ENCODE measurements around the gene CBX1.
"Not testable (repeated sequence)": the region's sequence is repeated elsewhere in the genome, so short reads cannot be mapped to it uniquely, and the experiment has no call there.

CBX1 gene

DNA sequence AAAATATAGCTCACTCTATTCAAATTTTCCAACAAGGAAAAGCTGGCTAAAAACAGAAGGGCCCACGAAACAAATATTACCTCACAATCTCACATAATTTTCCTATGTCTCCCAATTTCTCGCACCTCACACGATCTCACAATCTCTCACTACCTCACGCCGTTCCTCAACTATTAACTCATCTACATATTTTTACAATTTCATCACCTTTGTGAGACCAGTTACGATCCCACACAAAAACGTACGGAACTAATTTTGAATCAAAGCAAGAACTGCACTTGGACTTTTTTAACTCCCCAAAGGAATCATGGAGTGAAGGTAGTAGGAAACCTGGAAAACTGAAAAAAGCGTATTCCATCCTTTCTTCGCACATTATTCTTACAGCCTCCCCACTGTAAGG lies 1.1 kb downstream of the CBX1 start:
- H3K4me1 ChIP-seq (ENCODE audit: insufficient read depth, low read length), result no peaks in the 10 kb centered on the region; the same call in 1 of the 2 replicates
- H3K27me3 ChIP-seq (ENCODE audit: insufficient read depth, low read length), result no peaks in the 10 kb centered on the region
- H3K4me3 ChIP-seq (ENCODE audit: low read length), result peak overlapping the region; percentile 78
- no peaks in the 10 kb centered on the region for H3K9me3 ChIP-seq (ENCODE audit: insufficient read depth, low read depth, low read length)
- H3K27ac ChIP-seq (ENCODE audit: low read length), result no peak overlapping the region
- peaks cover 12% of the 10 kb centered on the region; the same call in 1 of the 2 replicates for H3K36me3 ChIP-seq (ENCODE audit: insufficient read depth, low read depth, low read length)
- H3K9ac ChIP-seq (ENCODE audit: low read depth, low read length), result peak overlapping the region; percentile 92; the same call in 1 of the 2 replicates

DNA sequence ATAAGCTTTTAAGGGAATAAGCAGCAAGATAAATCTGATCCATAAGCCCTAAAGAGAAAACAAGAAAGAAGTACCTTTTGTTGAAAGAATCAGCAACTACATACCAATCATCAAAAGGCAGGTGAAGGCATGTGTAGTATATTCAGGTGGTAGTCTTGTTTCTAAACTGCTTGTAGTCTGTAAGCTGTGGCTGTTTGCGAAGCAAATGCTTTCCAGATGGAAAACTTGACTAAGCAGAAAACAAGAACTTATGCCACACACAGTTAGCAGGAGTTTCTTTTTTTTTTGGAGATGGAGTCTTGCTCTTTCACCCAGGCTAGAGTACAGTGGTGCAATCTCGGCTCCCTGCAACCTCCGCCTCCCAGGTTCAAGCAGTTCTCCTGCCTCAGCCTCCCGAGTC lies 5.7 kb downstream of the CBX1 start:
- no peak overlapping the region for H3K9ac ChIP-seq (ENCODE audit: low read depth, low read length)
- no peaks in the 10 kb centered on the region for H3K9me3 ChIP-seq (ENCODE audit: insufficient read depth, low read depth, low read length)
- H3K27me3 ChIP-seq (ENCODE audit: insufficient read depth, low read length), result no peaks in the 10 kb centered on the region
- no peak overlapping the region for H3K4me3 ChIP-seq (ENCODE audit: low read length)
- peaks cover 12% of the 10 kb centered on the region; the same call in 1 of the 2 replicates for H3K36me3 ChIP-seq (ENCODE audit: insufficient read depth, low read depth, low read length)
- H3K27ac ChIP-seq (ENCODE audit: low read length), result no peak overlapping the region
- no peaks in the 10 kb centered on the region; the same call in 1 of the 2 replicates for H3K4me1 ChIP-seq (ENCODE audit: insufficient read depth, low read length)

DNA sequence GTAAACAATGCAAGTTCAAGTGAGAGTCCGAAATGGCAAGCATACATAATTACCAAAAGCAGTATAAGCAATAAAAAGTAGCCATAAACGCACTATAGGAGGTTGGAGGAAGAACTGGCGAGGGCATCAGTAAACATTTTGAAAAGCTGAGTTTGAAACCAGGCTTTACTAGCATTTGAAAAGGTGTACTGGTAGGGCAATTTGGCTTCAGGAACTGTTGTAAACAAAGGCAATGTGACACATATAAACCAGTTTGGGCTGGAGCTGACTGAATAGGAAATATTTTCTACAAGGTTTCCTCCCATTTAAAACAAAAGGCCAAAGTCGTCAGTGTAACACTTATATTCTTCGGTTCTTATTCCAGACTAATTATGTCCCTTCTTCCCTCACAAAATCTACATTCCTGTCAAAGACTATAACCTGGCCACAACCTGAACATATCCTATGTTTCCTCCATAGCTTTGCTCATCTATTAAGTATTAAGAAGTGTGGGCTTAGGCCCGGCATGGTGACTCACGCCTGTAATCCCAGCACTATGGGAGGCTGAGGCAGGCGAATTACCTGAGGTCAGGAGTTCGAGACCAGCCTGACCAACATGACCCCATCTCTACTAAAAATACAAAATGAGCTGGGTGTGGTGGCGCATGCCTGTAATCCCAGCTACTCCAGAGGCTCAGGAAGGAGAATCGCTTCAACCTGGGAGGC lies 7.8 kb downstream of the CBX1 start:
- Histone ChIP-seq H3K9ac (ENCODE audit: low read depth, low read length) (no peak overlapping the region), H3K4me3 (ENCODE audit: low read length) (no peak overlapping the region), H3K27me3 (ENCODE audit: insufficient read depth, low read length) (no peaks in the 10 kb centered on the region), H3K36me3 (ENCODE audit: insufficient read depth, low read depth, low read length) (peaks cover 12% of the 10 kb centered on the region; the same call in 1 of the 2 replicates), H3K27ac (ENCODE audit: low read length) (no peak overlapping the region), H3K9me3 (ENCODE audit: insufficient read depth, low read depth, low read length) (no peaks in the 10 kb centered on the region), H3K4me1 (ENCODE audit: insufficient read depth, low read length) (no peaks in the 10 kb centered on the region)

DNA sequence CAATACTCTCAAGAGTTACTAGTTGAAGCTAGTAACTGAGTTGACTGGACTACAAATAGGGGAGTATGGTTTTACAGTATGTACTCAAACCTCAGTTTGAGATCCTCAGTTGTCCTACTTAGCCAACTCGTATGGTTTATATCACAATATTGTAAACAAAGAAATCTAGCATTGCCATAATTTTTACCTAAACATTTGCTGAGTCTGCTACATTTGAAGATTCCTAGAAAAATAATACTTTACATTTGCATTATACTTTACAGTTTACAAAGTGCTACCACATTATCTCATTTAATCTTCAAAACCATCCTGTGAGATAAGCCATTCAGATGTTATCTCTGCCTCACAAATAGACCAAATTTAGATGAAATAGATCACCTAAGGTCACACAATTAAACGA lies 16.3 kb downstream of the CBX1 start:
- Histone ChIP-seq H3K4me1 (ENCODE audit: insufficient read depth, low read length) (no peaks in the 10 kb centered on the region), H3K9me3 (ENCODE audit: insufficient read depth, low read depth, low read length) (no peaks in the 10 kb centered on the region), H3K9ac (ENCODE audit: low read depth, low read length) (no peak overlapping the region), H3K27ac (ENCODE audit: low read length) (no peak overlapping the region), H3K4me3 (ENCODE audit: low read length) (no peak overlapping the region), H3K27me3 (ENCODE audit: insufficient read depth, low read length) (no peaks in the 10 kb centered on the region), H3K36me3 (ENCODE audit: insufficient read depth, low read depth, low read length) (no peaks in the 10 kb centered on the region)

DNA sequence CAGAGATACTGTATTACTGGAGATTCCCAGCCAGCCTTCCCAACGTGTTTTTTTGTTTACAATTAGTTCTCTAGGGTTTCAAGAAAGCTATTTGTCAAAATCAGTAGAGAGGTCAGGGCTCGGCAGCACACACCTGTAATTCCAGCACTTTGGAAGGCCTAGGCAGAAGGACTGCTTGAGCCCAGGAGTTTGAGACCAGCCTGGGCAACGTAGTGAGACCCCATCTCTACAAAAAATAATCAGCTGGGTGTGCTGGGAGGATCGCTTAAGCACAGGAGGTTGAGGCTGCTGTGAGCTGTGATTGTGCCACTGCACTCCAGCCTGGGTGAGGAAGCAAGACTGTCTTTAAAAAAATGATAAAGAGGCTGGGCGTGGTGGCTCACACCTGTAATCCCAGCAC lies 19.4 kb downstream of the CBX1 start:
- peaks cover 2% of the 10 kb centered on the region; the same call in 1 of the 2 replicates for H3K36me3 ChIP-seq (ENCODE audit: insufficient read depth, low read depth, low read length)
- no peak overlapping the region for H3K9ac ChIP-seq (ENCODE audit: low read depth, low read length)
- no peaks in the 10 kb centered on the region for H3K9me3 ChIP-seq (ENCODE audit: insufficient read depth, low read depth, low read length)
- H3K27me3 ChIP-seq (ENCODE audit: insufficient read depth, low read length), result no peaks in the 10 kb centered on the region
- no peak overlapping the region for H3K4me3 ChIP-seq (ENCODE audit: low read length)
- H3K4me1 ChIP-seq (ENCODE audit: insufficient read depth, low read length), result no peaks in the 10 kb centered on the region
- H3K27ac ChIP-seq (ENCODE audit: low read length), result no peak overlapping the region

DNA sequence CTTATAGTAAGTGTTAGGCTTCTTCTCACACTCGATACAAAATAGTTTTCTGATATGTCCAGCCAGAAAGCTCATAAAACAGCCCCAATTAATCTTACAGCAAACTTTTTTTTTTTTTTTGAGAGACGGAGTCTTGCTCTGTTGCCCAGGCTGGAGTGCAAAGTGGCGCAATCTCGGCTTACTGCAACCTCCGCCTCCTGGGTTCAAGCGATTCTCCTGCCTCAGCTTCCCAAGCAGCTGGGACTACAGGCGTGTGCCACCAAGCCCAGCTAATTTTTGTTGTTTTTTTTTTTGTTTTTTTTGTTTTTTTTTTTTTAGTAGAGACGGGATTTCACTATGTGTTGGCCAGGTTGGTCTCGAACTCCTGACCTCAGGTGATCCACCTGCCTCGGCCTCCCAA lies 24.1 kb downstream of the CBX1 start:
- H3K4me1 ChIP-seq (ENCODE audit: insufficient read depth, low read length); H3K27me3 ChIP-seq (ENCODE audit: insufficient read depth, low read length); H3K9me3 ChIP-seq (ENCODE audit: insufficient read depth, low read depth, low read length); H3K27ac ChIP-seq (ENCODE audit: low read length); H3K4me3 ChIP-seq (ENCODE audit: low read length); H3K9ac ChIP-seq (ENCODE audit: low read depth, low read length): not testable (repeated sequence)
- H3K36me3 ChIP-seq (ENCODE audit: insufficient read depth, low read depth, low read length), result peaks cover 47% of the 10 kb centered on the region

DNA sequence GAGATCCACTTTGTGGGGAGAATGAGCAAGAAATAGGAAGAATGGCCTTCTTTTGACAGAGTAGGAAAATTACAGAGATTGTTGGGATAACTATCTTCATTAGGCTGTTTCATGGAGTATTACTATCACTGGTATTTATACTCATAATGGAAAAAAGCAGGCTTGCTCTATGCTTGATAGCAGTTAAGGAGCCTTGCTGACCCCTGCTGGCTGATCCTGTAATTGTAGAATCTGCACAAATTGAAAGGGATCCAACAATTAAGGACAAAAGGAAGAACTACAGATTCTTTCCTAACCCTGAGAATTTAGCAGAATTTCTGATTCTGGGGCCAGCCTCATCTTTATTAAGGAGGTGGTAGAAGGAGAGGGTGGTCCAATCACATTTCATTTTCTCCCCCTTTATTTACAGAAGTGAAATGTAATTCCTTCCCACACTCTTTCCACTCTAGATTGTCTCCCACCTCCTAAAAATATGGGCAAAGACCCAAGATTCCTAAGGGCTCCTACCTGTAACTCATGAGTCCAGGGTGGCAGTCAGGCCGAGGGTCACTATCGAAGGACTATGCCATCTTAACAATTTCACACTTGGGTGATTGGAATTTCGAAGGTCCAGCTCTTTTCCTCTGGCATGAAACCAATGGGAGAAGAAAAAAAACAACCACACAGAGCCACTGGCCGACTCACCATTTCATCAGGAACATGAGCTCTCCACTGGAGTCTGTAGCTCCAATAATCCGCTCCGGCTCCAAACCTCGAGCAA lies 26.8 kb downstream of the CBX1 start:
- no peak overlapping the region for H3K9ac ChIP-seq (ENCODE audit: low read depth, low read length)
- no peak overlapping the region for H3K4me3 ChIP-seq (ENCODE audit: low read length)
- H3K4me1 ChIP-seq (ENCODE audit: insufficient read depth, low read length), result no peaks in the 10 kb centered on the region
- no peaks in the 10 kb centered on the region for H3K27me3 ChIP-seq (ENCODE audit: insufficient read depth, low read length)
- H3K9me3 ChIP-seq (ENCODE audit: insufficient read depth, low read depth, low read length), result no peaks in the 10 kb centered on the region
- peaks cover 73% of the 10 kb centered on the region for H3K36me3 ChIP-seq (ENCODE audit: insufficient read depth, low read depth, low read length)
- H3K27ac ChIP-seq (ENCODE audit: low read length), result no peak overlapping the region

DNA sequence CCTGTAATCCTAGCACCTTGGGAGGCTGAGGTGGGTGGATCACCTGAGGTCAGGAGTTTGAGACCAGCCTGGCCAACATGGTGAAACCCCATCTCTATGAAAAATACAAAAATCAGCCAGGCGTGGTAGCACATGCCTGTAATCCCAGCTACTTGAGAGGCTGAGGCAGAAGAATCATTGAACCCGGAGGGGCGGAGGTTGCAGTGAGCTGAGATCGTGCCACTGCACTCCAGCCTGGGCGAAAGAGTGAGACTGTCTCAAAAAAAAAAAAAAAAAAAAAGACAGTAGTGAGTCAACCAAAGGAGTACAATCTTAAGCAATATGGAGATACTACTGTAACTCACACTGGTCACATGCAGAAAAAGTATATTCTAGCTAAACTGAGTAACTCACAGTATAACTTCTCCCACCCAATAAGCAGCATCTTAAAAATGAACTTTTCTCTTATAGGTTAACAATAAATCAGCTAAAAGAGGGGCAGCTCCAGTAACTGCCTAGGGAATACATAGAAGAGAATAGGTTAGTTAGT lies 27.6 kb downstream of the CBX1 start:
- H3K27ac ChIP-seq (ENCODE audit: low read length); H3K9me3 ChIP-seq (ENCODE audit: insufficient read depth, low read depth, low read length); H3K4me3 ChIP-seq (ENCODE audit: low read length); H3K4me1 ChIP-seq (ENCODE audit: insufficient read depth, low read length); H3K27me3 ChIP-seq (ENCODE audit: insufficient read depth, low read length); H3K9ac ChIP-seq (ENCODE audit: low read depth, low read length): not testable (repeated sequence)
- H3K36me3 ChIP-seq (ENCODE audit: insufficient read depth, low read depth, low read length), result peaks cover 77% of the 10 kb centered on the region

DNA sequence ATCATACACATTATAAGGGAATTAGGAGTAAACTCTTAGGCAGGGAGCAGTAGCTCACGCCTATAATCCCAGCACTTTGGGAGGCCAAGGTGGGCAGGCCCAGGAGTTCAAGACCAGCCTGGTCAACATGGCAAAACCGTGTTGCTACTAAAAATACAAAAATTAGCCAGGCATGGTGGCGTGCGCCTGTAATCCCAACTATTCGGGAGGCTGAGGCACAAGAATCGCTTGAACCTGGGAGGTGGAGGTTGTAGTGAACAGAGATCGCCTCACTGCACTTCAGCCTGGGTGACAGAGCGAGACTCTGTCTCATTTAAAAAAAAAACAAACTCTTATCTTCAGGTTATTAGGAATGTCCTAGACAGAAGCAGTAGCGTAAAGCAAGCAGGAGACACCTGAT lies 28.5 kb downstream of the CBX1 start:
- not testable (repeated sequence) for H3K27me3 ChIP-seq (ENCODE audit: insufficient read depth, low read length); H3K4me3 ChIP-seq (ENCODE audit: low read length); H3K4me1 ChIP-seq (ENCODE audit: insufficient read depth, low read length); H3K27ac ChIP-seq (ENCODE audit: low read length); H3K9ac ChIP-seq (ENCODE audit: low read depth, low read length); H3K9me3 ChIP-seq (ENCODE audit: insufficient read depth, low read depth, low read length)
- peaks cover 85% of the 10 kb centered on the region for H3K36me3 ChIP-seq (ENCODE audit: insufficient read depth, low read depth, low read length)

DNA sequence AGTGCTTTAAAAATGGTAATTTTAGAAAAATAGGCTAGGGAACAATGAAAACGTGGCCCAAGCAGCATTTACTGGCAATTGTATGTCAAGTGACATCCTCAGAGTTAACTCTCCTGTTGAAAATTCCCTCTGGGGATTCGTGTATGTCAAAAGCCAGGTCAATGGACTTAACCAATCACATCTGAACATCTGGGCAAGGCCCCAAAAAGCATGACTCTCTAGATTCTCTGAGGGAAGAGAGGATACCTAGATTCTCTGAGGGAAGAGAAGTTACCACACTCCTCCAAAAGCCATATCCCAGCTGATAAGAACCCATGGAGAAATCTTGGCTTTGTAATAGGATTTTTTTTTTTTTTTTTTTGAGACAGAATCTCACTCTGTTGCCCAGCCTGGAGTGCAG lies 29.6 kb downstream of the CBX1 start:
- Histone ChIP-seq H3K4me1 (ENCODE audit: insufficient read depth, low read length) (peaks cover 4% of the 10 kb centered on the region; the same call in 1 of the 2 replicates), H3K36me3 (ENCODE audit: insufficient read depth, low read depth, low read length) (peaks cover 92% of the 10 kb centered on the region), H3K9me3 (ENCODE audit: insufficient read depth, low read depth, low read length) (no peaks in the 10 kb centered on the region), H3K9ac (ENCODE audit: low read depth, low read length) (no peak overlapping the region), H3K27ac (ENCODE audit: low read length) (no peak overlapping the region), H3K4me3 (ENCODE audit: low read length) (no peak overlapping the region), H3K27me3 (ENCODE audit: insufficient read depth, low read length) (no peaks in the 10 kb centered on the region)

DNA sequence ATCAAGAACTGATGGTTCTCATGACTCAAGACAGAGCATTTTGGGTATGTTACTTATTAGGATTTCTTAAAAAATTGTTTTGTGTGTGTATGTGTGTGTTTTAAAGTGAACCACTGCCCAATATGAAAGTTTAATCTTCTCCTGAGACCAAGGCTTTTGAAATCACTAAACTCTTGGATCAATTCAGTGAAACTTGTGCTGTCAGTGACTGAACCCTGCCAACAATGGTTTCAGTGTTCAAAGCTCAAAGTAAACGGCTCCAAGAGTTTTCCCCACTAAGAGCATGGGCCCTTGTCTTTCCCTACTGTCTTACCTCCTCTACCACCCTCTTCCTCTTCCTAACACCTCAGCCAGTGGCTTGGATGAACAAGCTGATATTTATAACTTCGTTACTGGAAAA lies 31.1 kb downstream of the CBX1 start:
- H3K36me3 ChIP-seq (ENCODE audit: insufficient read depth, low read depth, low read length), result peaks cover 89% of the 10 kb centered on the region

DNA sequence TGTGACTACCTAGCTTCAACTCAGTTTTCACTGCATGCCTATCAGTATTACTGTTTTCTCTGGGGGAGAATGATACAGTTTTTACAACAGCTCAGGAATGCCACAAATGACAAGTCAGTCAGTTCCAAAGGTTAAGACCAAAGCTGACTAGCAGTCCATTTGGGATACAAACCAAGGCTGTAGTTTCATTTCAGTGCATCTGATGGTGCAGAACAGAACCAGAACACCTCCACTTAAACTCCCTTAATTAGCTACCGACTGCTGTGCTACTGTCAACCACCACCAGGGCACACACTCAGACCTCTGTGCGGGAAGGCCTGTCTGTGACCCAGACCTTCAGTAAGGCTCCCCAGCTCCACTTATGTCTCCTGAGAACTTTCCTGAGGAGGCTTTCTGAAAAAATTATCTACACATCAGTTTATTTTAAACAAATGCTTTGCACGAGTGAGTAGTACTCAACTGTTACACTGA lies 32.8 kb downstream of the CBX1 start:
- Histone ChIP-seq H3K9ac (ENCODE audit: low read depth, low read length) (no peak overlapping the region), H3K27me3 (ENCODE audit: insufficient read depth, low read length) (no peaks in the 10 kb centered on the region), H3K27ac (ENCODE audit: low read length) (no peak overlapping the region), H3K9me3 (ENCODE audit: insufficient read depth, low read depth, low read length) (no peaks in the 10 kb centered on the region), H3K4me3 (ENCODE audit: low read length) (no peak overlapping the region), H3K36me3 (ENCODE audit: insufficient read depth, low read depth, low read length) (peaks cover 88% of the 10 kb centered on the region), H3K4me1 (ENCODE audit: insufficient read depth, low read length) (peaks cover 13% of the 10 kb centered on the region; the same call in 1 of the 2 replicates)

More for the DNA sequence above, 31.1 kb downstream of the CBX1 start:
- H3K9me3 ChIP-seq (ENCODE audit: insufficient read depth, low read depth, low read length), result no peaks in the 10 kb centered on the region
- H3K27ac ChIP-seq (ENCODE audit: low read length), result no peak overlapping the region
- H3K9ac ChIP-seq (ENCODE audit: low read depth, low read length), result no peak overlapping the region
- peaks cover 13% of the 10 kb centered on the region; the same call in 1 of the 2 replicates for H3K4me1 ChIP-seq (ENCODE audit: insufficient read depth, low read length)
- no peak overlapping the region for H3K4me3 ChIP-seq (ENCODE audit: low read length)
- no peaks in the 10 kb centered on the region for H3K27me3 ChIP-seq (ENCODE audit: insufficient read depth, low read length)

Data from iPS-20b (cell line).